MM.1S (cell line): ENCODE results near the gene PRKAR1B.

ENCODE experiments used
- EZH2 ChIP-seq: fragments of 300-600 bp; sonication (generic); optimal IDR thresholded peaks from 2 replicates; pipeline ENCODE3; 2017; ENCODE audit warnings: low read depth, mild to moderate bottlenecking, antibody characterized with exemption, low read length, mixed read lengths
- EZH2phosphoT487 ChIP-seq: fragments of 300-600 bp; sonication (generic); IDR thresholded peaks from 2 replicates; pipeline ENCODE4 v1.6.1; 2018; ENCODE audit warnings: antibody characterized with exemption, low read length
- TF ChIP-seq, protein P1 (sequence below): fragments of 300-600 bp; sonication (generic); IDR thresholded peaks from 2 replicates; pipeline ENCODE4 v1.5.1; 2016; ENCODE audit warnings: antibody characterized with exemption, low read length, mixed read lengths

DNA sequence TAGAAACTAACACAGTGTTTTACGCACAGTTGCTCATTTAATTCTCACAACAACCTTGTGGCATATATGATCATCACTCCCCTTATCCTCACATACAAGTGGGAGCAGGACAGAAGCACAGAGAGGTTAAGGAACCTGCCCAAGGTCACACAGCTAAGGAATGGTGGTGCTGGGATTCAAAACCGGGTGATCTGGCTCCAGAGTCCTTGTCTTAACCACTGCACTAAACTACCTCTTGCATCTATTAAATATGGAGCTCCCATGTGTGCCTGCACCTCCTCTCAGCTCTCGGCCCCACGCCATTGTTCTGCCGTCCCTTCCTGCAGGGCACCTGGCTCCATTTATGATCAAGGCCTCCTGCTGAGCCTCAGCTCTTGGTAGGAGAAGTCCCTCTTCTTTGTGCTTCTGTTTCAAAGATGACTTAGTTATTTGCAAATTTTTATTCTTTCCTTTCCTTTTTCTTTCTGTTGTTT is 107.7 kb downstream of the PRKAR1B start:
- TF ChIP-seq, protein P1, sequence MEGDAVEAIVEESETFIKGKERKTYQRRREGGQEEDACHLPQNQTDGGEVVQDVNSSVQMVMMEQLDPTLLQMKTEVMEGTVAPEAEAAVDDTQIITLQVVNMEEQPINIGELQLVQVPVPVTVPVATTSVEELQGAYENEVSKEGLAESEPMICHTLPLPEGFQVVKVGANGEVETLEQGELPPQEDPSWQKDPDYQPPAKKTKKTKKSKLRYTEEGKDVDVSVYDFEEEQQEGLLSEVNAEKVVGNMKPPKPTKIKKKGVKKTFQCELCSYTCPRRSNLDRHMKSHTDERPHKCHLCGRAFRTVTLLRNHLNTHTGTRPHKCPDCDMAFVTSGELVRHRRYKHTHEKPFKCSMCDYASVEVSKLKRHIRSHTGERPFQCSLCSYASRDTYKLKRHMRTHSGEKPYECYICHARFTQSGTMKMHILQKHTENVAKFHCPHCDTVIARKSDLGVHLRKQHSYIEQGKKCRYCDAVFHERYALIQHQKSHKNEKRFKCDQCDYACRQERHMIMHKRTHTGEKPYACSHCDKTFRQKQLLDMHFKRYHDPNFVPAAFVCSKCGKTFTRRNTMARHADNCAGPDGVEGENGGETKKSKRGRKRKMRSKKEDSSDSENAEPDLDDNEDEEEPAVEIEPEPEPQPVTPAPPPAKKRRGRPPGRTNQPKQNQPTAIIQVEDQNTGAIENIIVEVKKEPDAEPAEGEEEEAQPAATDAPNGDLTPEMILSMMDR = no peak
- TF ChIP-seq EZH2 = no peak
- TF ChIP-seq EZH2phosphoT487 = no peak
